H1 (cell line): ENCODE data around the gene UGT1A9. TPM values are rescaled to one million over a fixed set of nuclear protein-coding genes. Genes with fewer than 3 reads are reported as not detected.

ENCODE experiments used
- CTCF ChIA-PET: fragments of 300-600 bp; sonication (Branson Sonifier 250); formaldehyde crosslinking; loops from one replicate; lab custom pipeline; 2021; ENCODE audit not compliant: partially characterized antibody; lab: Charles Lee
- POLR2A ChIA-PET: fragments of 300-600 bp; sonication (Branson Sonifier 250); formaldehyde crosslinking; loops from one replicate; lab custom pipeline; 2021; ENCODE audit warnings: inconsistent platforms; ENCODE audit not compliant: partially characterized antibody; lab: Charles Lee
- DNase-seq, 2 experiments: peaks; one replicate each; pipeline versions ENCODE4 v3.0.0 to v3.0.0-alpha.2; 2010 to 2022; ENCODE audit warnings: low spot score in 2 of 2, low read depth in 1 of 2, mixed read lengths in 1 of 2
- FAIRE-seq: peaks from 2 replicates; lab custom pipeline; 2011; peaks lifted over from hg19 to GRCh38; lab: Jason Lieb, UNC
- H2AFZ ChIP-seq: 2 replicates; pipeline ENCODE4 v1.8.1; 2012; ENCODE audit warnings: low read length, inconsistent platforms
- H2AK5ac ChIP-seq: 2 replicates; pipeline ENCODE4 v1.6.1; 2013; ENCODE audit warnings: low read depth, low read length
- H2BK120ac ChIP-seq: replicated peaks from 2 replicates; pipeline ENCODE3; 2013; ENCODE audit warnings: low read depth, low read length, inconsistent platforms
- H2BK12ac ChIP-seq: 2 replicates; pipeline ENCODE4 v1.6.1; 2013; ENCODE audit warnings: low read depth, low read length
- H2BK15ac ChIP-seq: 2 replicates; pipeline ENCODE4 v1.6.1; 2013; ENCODE audit warnings: low read length
- H2BK20ac ChIP-seq: 2 replicates; pipeline ENCODE4 v1.6.1; 2013; ENCODE audit warnings: low read length
- H2BK5ac ChIP-seq: 2 replicates; pipeline ENCODE4 v1.6.1; 2013; ENCODE audit warnings: low read depth, low read length
- H3K14ac ChIP-seq: 2 replicates; pipeline ENCODE4 v1.6.1; 2013; ENCODE audit warnings: inconsistent platforms; ENCODE audit not compliant: insufficient read length
- H3K18ac ChIP-seq: 2 replicates; pipeline ENCODE4 v1.6.1; 2013; ENCODE audit warnings: low read length; ENCODE audit errors: extremely low read depth
- H3K23ac ChIP-seq: 2 replicates; pipeline ENCODE4 v1.6.1; 2013; ENCODE audit warnings: inconsistent platforms; ENCODE audit not compliant: insufficient read length
- H3K23me2 ChIP-seq: 2 replicates; pipeline ENCODE4 v1.6.1; 2013; ENCODE audit warnings: low read depth, low read length
- H3K27ac ChIP-seq: 2 replicates; pipeline ENCODE4 v1.6.1; 2011; ENCODE audit warnings: low read depth, low read length, inconsistent platforms
- H3K27me3 ChIP-seq, 4 experiments: replicated peaks in 1 of 4; 1 replicate in 1 of 4; 2 replicates in 3 of 4; pipeline versions ENCODE4 v1.6.1 to v1.8.1; 2011 to 2013; ENCODE audit warnings: low read length in 3 of 4, mild to moderate bottlenecking in 3 of 4, inconsistent platforms in 2 of 4, mixed read lengths in 2 of 4, moderate library complexity in 1 of 4; ENCODE audit not compliant: control insufficient read depth in 3 of 4, insufficient read depth in 3 of 4; ENCODE audit errors: extremely low read depth in 1 of 4
- H3K36me3 ChIP-seq, 4 experiments: 2 replicates each; pipeline versions ENCODE4 v1.6.1 to v1.8.1; 2011 to 2013; ENCODE audit warnings: mild to moderate bottlenecking in 4 of 4, low read length in 3 of 4, moderate library complexity in 2 of 4, control low read depth in 1 of 4, inconsistent platforms in 1 of 4; ENCODE audit not compliant: insufficient read depth in 4 of 4, control insufficient read depth in 2 of 4
- H3K4ac ChIP-seq: replicated peaks from 2 replicates; pipeline ENCODE3; 2013; ENCODE audit warnings: low read length, low read depth, mixed read lengths, inconsistent platforms; ENCODE audit not compliant: insufficient read length
- H3K4me1 ChIP-seq, 4 experiments: replicated peaks in 1 of 4; 1 replicate in 1 of 4; 2 replicates in 3 of 4; pipeline versions ENCODE4 v1.6.1 to v1.8.1; 2011 to 2013; ENCODE audit warnings: low read length in 3 of 4, inconsistent platforms in 2 of 4, mixed read lengths in 1 of 4; ENCODE audit not compliant: insufficient read depth in 4 of 4, control insufficient read depth in 3 of 4
- H3K4me2 ChIP-seq, 2 experiments: 2 replicates each; pipeline versions ENCODE4 v1.6.1 to v1.8.1; 2011 to 2013; ENCODE audit warnings: low read depth in 2 of 2, low read length in 2 of 2, control low read depth in 1 of 2, inconsistent platforms in 1 of 2, mild to moderate bottlenecking in 1 of 2; ENCODE audit not compliant: insufficient read depth in 1 of 2
- H3K4me3 ChIP-seq, 4 experiments: fragments of 200-600, 300-600 bp in 1 of 4; sonication (generic), shearing (Covaris generic), sonication (Bioruptor Twin) in 1 of 4; 2 replicates each; pipeline versions ENCODE4 v1.5.1 to v1.8.1; 2011 to 2016; ENCODE audit warnings: low read length in 4 of 4, low read depth in 3 of 4, control low read depth in 2 of 4, inconsistent platforms in 2 of 4, mild to moderate bottlenecking in 2 of 4, mixed read lengths in 1 of 4, moderate library complexity in 1 of 4; ENCODE audit not compliant: insufficient read depth in 2 of 4; ENCODE audit errors: extremely low read depth in 1 of 4
- H3K56ac ChIP-seq: replicated peaks from 2 replicates; pipeline ENCODE3; 2013; ENCODE audit warnings: low read depth, mild to moderate bottlenecking, mixed read lengths, low read length, inconsistent platforms; ENCODE audit not compliant: insufficient read length
- H3K79me1 ChIP-seq: 2 replicates; pipeline ENCODE4 v1.6.1; 2013; ENCODE audit warnings: low read depth, low read length, control low read depth
- H3K79me2 ChIP-seq, 2 experiments: 2 replicates each; pipeline versions ENCODE4 v1.6.1 to v1.8.1; 2012 to 2013; ENCODE audit warnings: low read length in 2 of 2, mild to moderate bottlenecking in 2 of 2, inconsistent platforms in 1 of 2; ENCODE audit not compliant: insufficient read depth in 2 of 2, control insufficient read depth in 1 of 2
- H3K9ac ChIP-seq, 4 experiments: replicated peaks in 1 of 4; 1 replicate in 1 of 4; 2 replicates in 3 of 4; pipeline versions ENCODE4 v1.6.1 to v1.8.1; 2011 to 2013; ENCODE audit warnings: low read depth in 3 of 4, low read length in 3 of 4, control low read depth in 2 of 4, mild to moderate bottlenecking in 2 of 4, moderate library complexity in 2 of 4, inconsistent platforms in 1 of 4; ENCODE audit errors: extremely low read depth in 1 of 4
- H3K9me3 ChIP-seq, 2 experiments: 2 replicates each; pipeline versions ENCODE4 v1.6.1 to v1.8.1; 2012 to 2013; ENCODE audit warnings: mild to moderate bottlenecking in 2 of 2, moderate library complexity in 2 of 2, control low read depth in 1 of 2, inconsistent platforms in 1 of 2, low read depth in 1 of 2, low read length in 1 of 2, mixed read lengths in 1 of 2; ENCODE audit not compliant: insufficient read depth in 2 of 2
- H4K20me1 ChIP-seq, 2 experiments: replicated peaks in 1 of 2; 2 replicates each; pipeline versions ENCODE3 to v1.8.1; 2011 to 2013; ENCODE audit warnings: inconsistent platforms in 2 of 2, low read length in 2 of 2, mild to moderate bottlenecking in 1 of 2; ENCODE audit not compliant: insufficient read depth in 2 of 2, control insufficient read depth in 1 of 2
- H4K5ac ChIP-seq: 2 replicates; pipeline ENCODE4 v1.6.1; 2013; ENCODE audit warnings: low read length, low read depth, mixed read lengths, inconsistent platforms; ENCODE audit not compliant: insufficient read length
- H4K8ac ChIP-seq: 2 replicates; pipeline ENCODE4 v1.8.0; 2013; ENCODE audit warnings: mild to moderate bottlenecking, moderate library complexity, low read length, inconsistent platforms; ENCODE audit not compliant: insufficient read depth; ENCODE audit errors: extremely low read depth
- H4K91ac ChIP-seq: replicated peaks from 2 replicates; pipeline ENCODE3; 2013; ENCODE audit warnings: low read length, mixed read lengths, inconsistent platforms; ENCODE audit not compliant: insufficient read length
- ATF2 ChIP-seq: IDR thresholded peaks from 2 replicates; pipeline ENCODE4 v1.6.1; 2012; ENCODE audit warnings: low read length, inconsistent platforms
- HDAC6 ChIP-seq: IDR thresholded peaks from one replicate; pipeline ENCODE4 v1.7.1; 2012; ENCODE audit warnings: low read depth, mild to moderate bottlenecking, inconsistent platforms, low read length, moderate library complexity
- JUN ChIP-seq: IDR thresholded peaks from 2 replicates; pipeline ENCODE4 v1.6.1; 2011; ENCODE audit warnings: low read depth, mild to moderate bottlenecking, improper control_type of control experiment, low read length
- MAFK ChIP-seq: IDR thresholded peaks from 2 replicates; pipeline ENCODE4 v1.6.1; 2012; ENCODE audit warnings: low read depth, mild to moderate bottlenecking, improper control_type of control experiment, low read length
- SIN3A ChIP-seq, 2 experiments: IDR thresholded peaks in 1 of 2; conservative IDR thresholded peaks in 1 of 2; 2 replicates each; pipeline ENCODE4 v1.6.1; 2011 to 2012; ENCODE audit warnings: low read length in 2 of 2, improper control_type of control experiment in 1 of 2, low read depth in 1 of 2, mild to moderate bottlenecking in 1 of 2
- SUZ12 ChIP-seq: fragments of 200-600 bp; sonication (generic); IDR thresholded peaks from 2 replicates; pipeline ENCODE4 v1.6.1; 2012; ENCODE audit warnings: mild to moderate bottlenecking, inconsistent platforms, low read length, moderate library complexity, mixed read lengths
- TAF7 ChIP-seq: optimal IDR thresholded peaks from 2 replicates; pipeline ENCODE3; 2011; ENCODE audit warnings: low read depth, mild to moderate bottlenecking, inconsistent platforms, low read length, moderate library complexity, borderline replicate concordance
- WGBS, 2 experiments: shearing (Covaris generic) in 1 of 2; methylation state at CpG; one replicate each; pipeline versions ENCODE4 v1.1.6 to v1.1.7; 2013 to 2015; ENCODE audit warnings: low lambda C conversion rate in 2 of 2, mixed read lengths in 2 of 2, inconsistent platforms in 1 of 2, low coverage in 1 of 2, missing lambda C conversion rate in 1 of 2; ENCODE audit not compliant: insufficient replicate concordance in 2 of 2, insufficient coverage in 1 of 2, insufficient read length in 1 of 2; ENCODE audit errors: extremely low coverage in 1 of 2, missing lambda C conversion rate in 1 of 2; 5-methylcytosine and 5-hydroxymethylcytosine counted together
- polyA plus RNA-seq, 7 experiments: library from polyadenylated mRNA; depleted of rRNA in 3 of 7; stranded (reverse) in 5 of 7; unstranded in 2 of 7; fragments of >200 nt in 5 of 7; fragments of 200-250 nt in 2 of 7; gene quantifications; 1 replicate in 5 of 7; 2 replicates in 1 of 7; 4 replicates in 1 of 7; pipeline versions ENCODE4 v1.2.1 to v1.2.3, GENCODE V29; 2011 to 2013; ENCODE audit warnings: missing spikeins in 2 of 7, mixed read lengths in 2 of 7
- total RNA-seq: library from RNA; stranded (reverse); fragmentation: NEBNext Ultra II Directional; extraction: Animal tissue kit (Norgen Biotek cat#: 25700); gene quantifications from 2 replicates; pipeline ENCODE4 v1.2.1, GENCODE V29; 2021
- TF ChIP-seq, protein P1 (sequence below): IDR thresholded peaks from 2 replicates; pipeline ENCODE4 v1.6.1; 2012; ENCODE audit warnings: inconsistent platforms

Gene UGT1A9
- total and polyA plus RNA-seq, 2 of the 8 experiments (the other 6 are each of a cell fraction or from before 2014, with no cell fraction given): not detected

- DNase-seq (no peak), FAIRE-seq (no peak)
- Histone ChIP-seq H2BK15ac (no peak overlapping the region), H3K14ac (no peak overlapping the region), H3K79me1 (no peaks in the 10 kb centered on the region), H3K27me3 (peaks cover 0 to 1% (median 0%) of the 10 kb centered on the region in 4 experiments; a peak in 1 of 7 replicates), H3K9ac (no peak overlapping the region), H3K56ac (no peak overlapping the region), H3K23me2 (no peaks in the 10 kb centered on the region), H2AK5ac (no peak overlapping the region), H4K91ac (no peak overlapping the region), H4K5ac (no peak overlapping the region), H3K4me1 (no peaks in the 10 kb centered on the region), H3K9me3 (no peaks in the 10 kb centered on the region), H3K79me2 (no peaks in the 10 kb centered on the region), H4K20me1 (no peaks in the 10 kb centered on the region), H3K18ac (no peak overlapping the region), H2BK12ac (no peak overlapping the region), H3K36me3 (no peaks in the 10 kb centered on the region), H2BK120ac (no peak overlapping the region), H2AFZ (no peak overlapping the region), H2BK20ac (no peak overlapping the region), H3K23ac (no peak overlapping the region), H3K4ac (no peak overlapping the region), H3K4me3 (no peak overlapping the region), H2BK5ac (no peak overlapping the region), H3K27ac (no peak overlapping the region), H4K8ac (no peak overlapping the region), H3K4me2 (no peak overlapping the region)
- CTCF ChIA-PET: interaction anchor here (0.7 kb wide), 1 partner anchor 13 kb away, joined by 3 read pairs; no protein-coding TSS in a partner anchor
- WGBS, 2 experiments: 58% methylated on average over 4 of the region's 4 CpGs; no CpG with 5 or more reads in 1 of the 2 experiments
- POLR2A ChIA-PET: interaction anchor here (0.6 kb wide), 1 partner anchor 69 kb away, joined by 4 read pairs; no protein-coding TSS in a partner anchor
- TF ChIP-seq JUN (no peak), ATF2 (no peak), TAF7 (no peak), HDAC6 (no peak), MAFK (no peak), SIN3A (conservative IDR thresholded peaks at IDR 0.05 in 1 of 2, IDR thresholded peaks at IDR 0.05 in 1 of 2; ENCODE audit: low read depth in 1 of 2, low read length in 2 of 2) (no peak), SUZ12 (no peak)
- TF ChIP-seq, protein P1, sequence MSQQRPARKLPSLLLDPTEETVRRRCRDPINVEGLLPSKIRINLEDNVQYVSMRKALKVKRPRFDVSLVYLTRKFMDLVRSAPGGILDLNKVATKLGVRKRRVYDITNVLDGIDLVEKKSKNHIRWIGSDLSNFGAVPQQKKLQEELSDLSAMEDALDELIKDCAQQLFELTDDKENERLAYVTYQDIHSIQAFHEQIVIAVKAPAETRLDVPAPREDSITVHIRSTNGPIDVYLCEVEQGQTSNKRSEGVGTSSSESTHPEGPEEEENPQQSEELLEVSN: no peak
Observed at GRCh38 chr2:233705911-233706506, 34.3 kb downstream of the UGT1A9 start.
